Mesenchymal stem cell (in vitro differentiated cells and primary cell): ENCODE measurements around the gene ELMO3.

Experiments
- DNase-seq: peaks from one replicate; pipeline ENCODE4 v3.0.0-alpha.2; 2013
- H2AFZ ChIP-seq: one replicate; pipeline ENCODE4 v1.6.1; 2013; ENCODE audit warnings: low read depth, mild to moderate bottlenecking, control low read depth, inconsistent platforms, low read length, moderate library complexity
- H2AK5ac ChIP-seq: 2 replicates; pipeline ENCODE4 v1.6.1; 2013; ENCODE audit warnings: low read length, moderate library complexity, mild to moderate bottlenecking, inconsistent platforms; ENCODE audit not compliant: severe bottlenecking
- H2BK120ac ChIP-seq: one replicate; pipeline ENCODE4 v1.6.1; 2013; ENCODE audit warnings: low read depth, mild to moderate bottlenecking, inconsistent platforms, low read length, moderate library complexity
- H2BK12ac ChIP-seq, 2 experiments: one replicate each; pipeline ENCODE4 v1.6.1; 2013; ENCODE audit warnings: inconsistent platforms in 2 of 2, low read length in 2 of 2, mild to moderate bottlenecking in 2 of 2, moderate library complexity in 2 of 2, control low read depth in 1 of 2
- H2BK15ac ChIP-seq: one replicate; pipeline ENCODE4 v1.6.1; 2013; ENCODE audit warnings: mild to moderate bottlenecking, low read depth, inconsistent platforms; ENCODE audit not compliant: poor library complexity, severe bottlenecking
- H2BK5ac ChIP-seq: 2 replicates; pipeline ENCODE4 v1.6.1; 2013; ENCODE audit warnings: low read depth, mild to moderate bottlenecking, low read length, control low read depth, inconsistent platforms; ENCODE audit not compliant: poor library complexity, severe bottlenecking
- H3K14ac ChIP-seq, 2 experiments: one replicate each; pipeline ENCODE4 v1.6.1; 2013; ENCODE audit warnings: inconsistent platforms in 2 of 2, low read length in 2 of 2, control low read depth in 1 of 2, mild to moderate bottlenecking in 1 of 2, moderate library complexity in 1 of 2
- H3K18ac ChIP-seq, 2 experiments: one replicate each; pipeline ENCODE4 v1.6.1; 2013; ENCODE audit warnings: inconsistent platforms in 2 of 2, low read length in 2 of 2, control low read depth in 1 of 2, low read depth in 1 of 2, mild to moderate bottlenecking in 1 of 2
- H3K23ac ChIP-seq, 2 experiments: one replicate each; pipeline ENCODE4 v1.6.1; 2013; ENCODE audit warnings: inconsistent platforms in 2 of 2, low read length in 2 of 2, mild to moderate bottlenecking in 2 of 2, moderate library complexity in 2 of 2, control low read depth in 1 of 2
- H3K27ac ChIP-seq: 2 replicates; pipeline ENCODE4 v1.5.1; 2013; ENCODE audit warnings: mild to moderate bottlenecking, moderate library complexity, low read length, control low read depth, inconsistent platforms; ENCODE audit not compliant: poor library complexity, severe bottlenecking
- H3K27me3 ChIP-seq, 2 experiments: 2 replicates each; pipeline versions ENCODE4 v1.6.1 to v1.7.0; 2013; ENCODE audit warnings: low read length in 2 of 2, mild to moderate bottlenecking in 2 of 2, moderate library complexity in 2 of 2, control low read depth in 1 of 2, inconsistent platforms in 1 of 2; ENCODE audit not compliant: control insufficient read depth in 1 of 2, insufficient read depth in 1 of 2
- H3K36me3 ChIP-seq, 2 experiments: 2 replicates each; pipeline versions ENCODE4 v1.6.1 to v1.7.0; 2013; ENCODE audit warnings: low read length in 2 of 2, control low read depth in 1 of 2, inconsistent platforms in 1 of 2, low read depth in 1 of 2, mild to moderate bottlenecking in 1 of 2; ENCODE audit not compliant: insufficient read depth in 2 of 2, control insufficient read depth in 1 of 2
- H3K4ac ChIP-seq, 2 experiments: one replicate each; pipeline ENCODE4 v1.6.1; 2013; ENCODE audit warnings: inconsistent platforms in 2 of 2, low read length in 2 of 2, mild to moderate bottlenecking in 2 of 2, moderate library complexity in 2 of 2, control low read depth in 1 of 2, low read depth in 1 of 2
- H3K4me1 ChIP-seq: 2 replicates; pipeline ENCODE4 v1.6.1; 2013; ENCODE audit warnings: low read depth, low read length, control low read depth; ENCODE audit not compliant: control insufficient read depth, insufficient read depth
- H3K4me2 ChIP-seq: 2 replicates; pipeline ENCODE4 v1.6.1; 2013; ENCODE audit warnings: low read length, mild to moderate bottlenecking, inconsistent platforms; ENCODE audit not compliant: poor library complexity, severe bottlenecking
- H3K4me3 ChIP-seq, 2 experiments: 2 replicates each; pipeline versions ENCODE4 v1.5.1 to v1.7.0; 2013; ENCODE audit warnings: low read length in 2 of 2, mild to moderate bottlenecking in 2 of 2, control low read depth in 1 of 2, low read depth in 1 of 2; ENCODE audit not compliant: insufficient read depth in 1 of 2
- H3K79me1 ChIP-seq: replicated peaks from 2 replicates; pipeline ENCODE4 v1.6.1; 2013; ENCODE audit warnings: mild to moderate bottlenecking, control low read depth, low read length, inconsistent platforms; ENCODE audit not compliant: poor library complexity, severe bottlenecking
- H3K9ac ChIP-seq: 2 replicates; pipeline ENCODE4 v1.7.0; 2013; ENCODE audit warnings: mild to moderate bottlenecking, low read length, moderate library complexity
- H3K9me3 ChIP-seq: 2 replicates; pipeline ENCODE4 v1.7.0; 2013; ENCODE audit warnings: mild to moderate bottlenecking, low read length; ENCODE audit not compliant: control insufficient read depth
- H4K8ac ChIP-seq: one replicate; pipeline ENCODE4 v1.6.1; 2013; ENCODE audit warnings: inconsistent platforms, mild to moderate bottlenecking, low read length, moderate library complexity
- H4K91ac ChIP-seq: one replicate; pipeline ENCODE4 v1.6.1; 2013; ENCODE audit warnings: mild to moderate bottlenecking, low read length, inconsistent platforms
- WGBS: methylation state at CpG from one replicate; pipeline ENCODE4 v1.1.7; 2013; ENCODE audit warnings: mixed read lengths; 5-methylcytosine and 5-hydroxymethylcytosine counted together

ELMO3 gene

GRCh38 chr16:67174706-67175231 lies 24.2 kb upstream of the ELMO3 start:
- H3K4me2 ChIP-seq: peak overlapping the region; percentile 90
- no peak overlapping the region for H2BK5ac ChIP-seq
- H3K79me1 ChIP-seq: peaks cover 11% of the 10 kb centered on the region
- peaks cover 39% of the 10 kb centered on the region for H3K4me1 ChIP-seq
- DNase-seq: no peak
- H3K36me3 ChIP-seq: peaks cover 0 to 24% of the 10 kb centered on the region in 2 experiments
- peak overlapping the region in 1 of 2 experiments; percentile 82 for H3K4me3 ChIP-seq
- peak overlapping the region in 1 of 2 experiments; percentile 38 for H3K18ac ChIP-seq
- H2AFZ ChIP-seq: no peak overlapping the region
- no peaks in the 10 kb centered on the region for H3K27me3 ChIP-seq
- peak overlapping the region in 1 of 2 experiments; percentile 18 for H3K14ac ChIP-seq
- WGBS: 71% methylated on average over 31 of the region's 31 CpGs
- peak overlapping the region; percentile 83 for H4K8ac ChIP-seq
- H2BK15ac ChIP-seq: peak overlapping the region; percentile 60
- H2AK5ac ChIP-seq: no peak overlapping the region
- H3K9ac ChIP-seq: peak overlapping the region; percentile 80
- no peaks in the 10 kb centered on the region for H3K9me3 ChIP-seq
- H4K91ac ChIP-seq: peak overlapping the region; percentile 64
- H3K27ac ChIP-seq: no peak overlapping the region
- H2BK12ac ChIP-seq: peak overlapping the region in 1 of 2 experiments; percentile 12
- no peak overlapping the region for H3K23ac ChIP-seq
- peak overlapping the region; percentile 81 for H2BK120ac ChIP-seq
- H3K4ac ChIP-seq: peak overlapping the region in 1 of 2 experiments; percentile 50

GRCh38 chr16:67176662-67177061 lies 22.3 kb upstream of the ELMO3 start:
- H3K14ac ChIP-seq: no peak overlapping the region
- H2AFZ ChIP-seq: no peak overlapping the region
- H3K4me1 ChIP-seq: peaks cover 31% of the 10 kb centered on the region
- no peak overlapping the region for H3K23ac ChIP-seq
- no peak overlapping the region for H4K91ac ChIP-seq
- 92% methylated on average over 12 of the region's 12 CpGs for WGBS
- no peak overlapping the region for H2AK5ac ChIP-seq
- H3K36me3 ChIP-seq: peaks cover 0 to 34% of the 10 kb centered on the region in 2 experiments
- H3K27ac ChIP-seq: no peak overlapping the region
- no peak overlapping the region for H3K4me3 ChIP-seq
- DNase-seq: no peak
- H3K9ac ChIP-seq: no peak overlapping the region
- H2BK120ac ChIP-seq: no peak overlapping the region
- H3K9me3 ChIP-seq: no peaks in the 10 kb centered on the region
- no peak overlapping the region for H4K8ac ChIP-seq
- no peak overlapping the region for H3K18ac ChIP-seq
- H3K4ac ChIP-seq: no peak overlapping the region
- no peaks in the 10 kb centered on the region for H3K27me3 ChIP-seq
- H2BK15ac ChIP-seq: no peak overlapping the region
- H2BK5ac ChIP-seq: no peak overlapping the region
- no peak overlapping the region for H2BK12ac ChIP-seq
- no peak overlapping the region for H3K4me2 ChIP-seq
- H3K79me1 ChIP-seq: peaks cover 25% of the 10 kb centered on the region

- Histone ChIP-seq H2BK12ac (peak overlapping the region in 1 of 2 experiments; percentile 34), H3K4me2 (peak overlapping the region; percentile 86)
These were observed 20.9 kb upstream of the ELMO3 start for GRCh38 chr16:67177743-67178699.

More at GRCh38 chr16:67177743-67178699, 20.9 kb upstream of the ELMO3 start:
- Histone ChIP-seq H3K27ac (no peak overlapping the region), H3K14ac (peak overlapping the region in 1 of 2 experiments; percentile 70), H3K36me3 (peaks cover 0 to 34% of the 10 kb centered on the region in 2 experiments), H2BK5ac (no peak overlapping the region), H3K79me1 (peaks cover 27% of the 10 kb centered on the region), H3K18ac (peak overlapping the region in 1 of 2 experiments; percentile 25), H2AFZ (peak overlapping the region; percentile 1), H3K4ac (no peak overlapping the region), H4K91ac (peak overlapping the region; percentile 21), H3K9me3 (no peaks in the 10 kb centered on the region), H3K4me3 (peak overlapping the region; percentile 53 to 71), H3K27me3 (no peaks in the 10 kb centered on the region), H2AK5ac (no peak overlapping the region), H2BK120ac (no peak overlapping the region), H2BK15ac (no peak overlapping the region), H3K4me1 (peaks cover 31% of the 10 kb centered on the region), H3K9ac (peak overlapping the region; percentile 32), H3K23ac (peak overlapping the region in 1 of 2 experiments; percentile 9), H4K8ac (no peak overlapping the region)
- 12% methylated on average over 53 of the region's 73 CpGs for WGBS
- peak; percentile 74 for DNase-seq
